ENCODE data around the gene ASCC1. TPM values are rescaled to one million over a fixed set of nuclear protein-coding genes. Genes with fewer than 3 reads are reported as not detected.
"Not testable (repeated sequence)": the region's sequence is repeated elsewhere in the genome, so short reads cannot be mapped to it uniquely, and the experiment has no call there.

ASCC1 gene
- total RNA-seq, 1 donor from 2014 or later = 25.7 TPM

- FAIRE-seq = no peak
- no peak for DNase-seq (ENCODE audit: low spot score in 2 of 2)
Measured at GRCh38 chr10:72223743-72224101, 7.6 kb upstream of the ASCC1 start.

GRCh38 chr10:72221278-72221677, 5.2 kb upstream of the ASCC1 start:
- no peak for FAIRE-seq
- no peak for DNase-seq (ENCODE audit: low spot score in 2 of 2)

GRCh38 chr10:72220637-72221036, 4.6 kb upstream of the ASCC1 start:
- no peak for FAIRE-seq

GRCh38 chr10:72219235-72219814, 3.2 kb upstream of the ASCC1 start:
- no peak for FAIRE-seq
- DNase-seq (ENCODE audit: low spot score in 2 of 2) = no peak

More at GRCh38 chr10:72220637-72221036, 4.6 kb upstream of the ASCC1 start:
- no peak for DNase-seq (ENCODE audit: low spot score in 2 of 2)

GRCh38 chr10:72218726-72219125, 2.6 kb upstream of the ASCC1 start:
- DNase-seq (ENCODE audit: low spot score in 2 of 2) (no peak), FAIRE-seq (no peak)

- FAIRE-seq (no peak), DNase-seq (ENCODE audit: low spot score in 2 of 2) (no peak)
Measured at GRCh38 chr10:72218325-72218724, 2.2 kb upstream of the ASCC1 start.

- not testable (repeated sequence) for FAIRE-seq; DNase-seq (ENCODE audit: low spot score in 2 of 2)
Measured at GRCh38 chr10:72211832-72212231, 4.2 kb downstream of the ASCC1 start.

GRCh38 chr10:72211381-72211780, 4.7 kb downstream of the ASCC1 start:
- not testable (repeated sequence) for DNase-seq (ENCODE audit: low spot score in 2 of 2); FAIRE-seq

GRCh38 chr10:72208526-72208925, 7.5 kb downstream of the ASCC1 start:
- not testable (repeated sequence) for DNase-seq (ENCODE audit: low spot score in 2 of 2); FAIRE-seq

- DNase-seq (ENCODE audit: low spot score in 2 of 2) (no peak), FAIRE-seq (no peak)
Measured at GRCh38 chr10:72206511-72207229, 9.4 kb downstream of the ASCC1 start.

GRCh38 chr10:72204724-72205123, 11.4 kb downstream of the ASCC1 start:
- DNase-seq (ENCODE audit: low spot score in 2 of 2) (no peak), FAIRE-seq (no peak)

- no peak for FAIRE-seq
- DNase-seq (ENCODE audit: low spot score in 2 of 2) = no peak
Measured at GRCh38 chr10:72204296-72204695, 11.8 kb downstream of the ASCC1 start.

- DNase-seq (ENCODE audit: low spot score in 2 of 2) = no peak
- FAIRE-seq = no peak
Measured at GRCh38 chr10:72201293-72201692, 14.8 kb downstream of the ASCC1 start.

- DNase-seq (ENCODE audit: low spot score in 2 of 2) = no peak
- no peak for FAIRE-seq
Measured at GRCh38 chr10:72200883-72201282, 15.2 kb downstream of the ASCC1 start.

GRCh38 chr10:72194949-72195348, 21.1 kb downstream of the ASCC1 start:
- DNase-seq (ENCODE audit: low spot score in 2 of 2) (no peak), FAIRE-seq (no peak)

GRCh38 chr10:72186982-72187330, 29.1 kb downstream of the ASCC1 start:
- FAIRE-seq (no peak), DNase-seq (ENCODE audit: low spot score in 2 of 2) (no peak)

GRCh38 chr10:72186258-72186981, 29.7 kb downstream of the ASCC1 start:
- peak in 1 of 2 donors; percentile 20 for DNase-seq (ENCODE audit: low spot score in 2 of 2)
- FAIRE-seq = no peak

- FAIRE-seq = no peak
- no peak for DNase-seq (ENCODE audit: low spot score in 2 of 2)
Measured at GRCh38 chr10:72184156-72184555, 31.9 kb downstream of the ASCC1 start.

GRCh38 chr10:72177454-72177853, 38.6 kb downstream of the ASCC1 start:
- DNase-seq (ENCODE audit: low spot score in 2 of 2) (no peak), FAIRE-seq (no peak)

GRCh38 chr10:72176701-72177100, 39.4 kb downstream of the ASCC1 start:
- no peak for FAIRE-seq

GRCh38 chr10:72175149-72175548, 40.9 kb downstream of the ASCC1 start:
- DNase-seq (ENCODE audit: low spot score in 2 of 2) (no peak), FAIRE-seq (no peak)

More at GRCh38 chr10:72176701-72177100, 39.4 kb downstream of the ASCC1 start:
- DNase-seq (ENCODE audit: low spot score in 2 of 2) = no peak

- DNase-seq (ENCODE audit: low spot score in 2 of 2) (no peak), FAIRE-seq (no peak)
Measured at GRCh38 chr10:72174297-72174662, 41.8 kb downstream of the ASCC1 start.
